ENCODE measurements around the gene LSM14B. TPM values are rescaled to one million over a fixed set of nuclear protein-coding genes. Genes with fewer than 3 reads are reported as not detected.
A peak's percentile ranks its signal among the peaks of the same experiment; 100 is the strongest.

LSM14B gene
- total RNA-seq, 4 donors from 2014 or later = 3.1 to 56.8 (median 45.9) TPM

GRCh38 chr20:62104234-62104789 lies 18.0 kb upstream of the LSM14B start:
- H3K9me3 ChIP-seq = peaks cover 0 to 9% of the 10 kb centered on the region in 2 donors
- no peak for DNase-seq
- TF ChIP-seq CTCF (IDR thresholded peaks at IDR 0.05) (no peak), POLR2A (IDR thresholded peaks at IDR 0.05) (no peak)

GRCh38 chr20:62104791-62105345 lies 17.4 kb upstream of the LSM14B start:
- no peak overlapping the region for H3K4me3 ChIP-seq
- intact Hi-C loops (cut with DNase I; ENCODE audit: low total_unique reads) = no loop called here
- peaks cover 0 to 12% of the 10 kb centered on the region in 2 donors for H3K9me3 ChIP-seq
- H3K27me3 ChIP-seq = no peaks in the 10 kb centered on the region
- peak overlapping the region; percentile 74 to 75 for H3K27ac ChIP-seq
- TF ChIP-seq CTCF (IDR thresholded peaks at IDR 0.05) = no peak
- DNase-seq = peak; percentile 37 to 86
- peaks cover 0 to 3% of the 10 kb centered on the region in 2 donors for H3K4me1 ChIP-seq
- no peaks in the 10 kb centered on the region for H3K36me3 ChIP-seq

More at GRCh38 chr20:62104234-62104789, 18.0 kb upstream of the LSM14B start:
- H3K27me3 ChIP-seq = no peaks in the 10 kb centered on the region
- H3K4me3 ChIP-seq = no peak overlapping the region
- no peaks in the 10 kb centered on the region for H3K36me3 ChIP-seq
- intact Hi-C loops (cut with DNase I; ENCODE audit: low total_unique reads) = no loop called here
- peaks cover 0 to 3% of the 10 kb centered on the region in 2 donors for H3K4me1 ChIP-seq
- peak overlapping the region; percentile 74 to 75 for H3K27ac ChIP-seq

GRCh38 chr20:62105592-62105991 lies 16.7 kb upstream of the LSM14B start:
- Histone ChIP-seq H3K27me3 (no peaks in the 10 kb centered on the region), H3K9me3 (peaks cover 0 to 14% of the 10 kb centered on the region in 2 donors), H3K36me3 (no peaks in the 10 kb centered on the region), H3K27ac (peak overlapping the region; percentile 74 to 75), H3K4me1 (peaks cover 0 to 3% of the 10 kb centered on the region in 2 donors), H3K4me3 (no peak overlapping the region)
- intact Hi-C loops (cut with DNase I; ENCODE audit: low total_unique reads) = no loop called here
- no peak for TF ChIP-seq CTCF (IDR thresholded peaks at IDR 0.05)
- no peak for TF ChIP-seq POLR2A (IDR thresholded peaks at IDR 0.05)
- DNase-seq = no peak

- no peak overlapping the region for H3K27ac ChIP-seq
- DNase-seq = no peak
These were observed 11.1 kb upstream of the LSM14B start for GRCh38 chr20:62111148-62111547.

More at GRCh38 chr20:62111148-62111547, 11.1 kb upstream of the LSM14B start:
- H3K36me3 ChIP-seq = no peaks in the 10 kb centered on the region
- intact Hi-C loops (cut with DNase I; ENCODE audit: low total_unique reads) = no loop called here
- no peaks in the 10 kb centered on the region for H3K27me3 ChIP-seq
- H3K4me1 ChIP-seq = no peaks in the 10 kb centered on the region
- no peak overlapping the region for H3K4me3 ChIP-seq
- peaks cover 0 to 21% of the 10 kb centered on the region in 2 donors for H3K9me3 ChIP-seq
- TF ChIP-seq POLR2A (IDR thresholded peaks at IDR 0.05) (no peak), CTCF (IDR thresholded peaks at IDR 0.05) (no peak)

Data from uterus (tissue), 4 donors.